Measurements from ENCODE around the gene PXYLP1.

Gene PXYLP1

GRCh38 chr3:141253326-141253725 lies 21.7 kb downstream of the PXYLP1 start:
- DNase-seq, result no peak

- DNase-seq, result no peak
These were observed 22.2 kb downstream of the PXYLP1 start for GRCh38 chr3:141253811-141254210.

GRCh38 chr3:141255137-141255845 lies 23.7 kb downstream of the PXYLP1 start:
- no peak for DNase-seq

- DNase-seq, result no peak
These were observed 24.2 kb downstream of the PXYLP1 start for GRCh38 chr3:141255846-141256261.

- no peak for DNase-seq
These were observed 25.2 kb downstream of the PXYLP1 start for GRCh38 chr3:141256820-141257219.

GRCh38 chr3:141257961-141258360 lies 26.3 kb downstream of the PXYLP1 start:
- DNase-seq, result no peak

GRCh38 chr3:141258973-141259372 lies 27.3 kb downstream of the PXYLP1 start:
- DNase-seq, result no peak

GRCh38 chr3:141259821-141260629 lies 28.4 kb downstream of the PXYLP1 start:
- no peak for DNase-seq

GRCh38 chr3:141260630-141260927 lies 29.0 kb downstream of the PXYLP1 start:
- DNase-seq, result no peak

- no peak for DNase-seq
These were observed 30.1 kb downstream of the PXYLP1 start for GRCh38 chr3:141261472-141262307.

GRCh38 chr3:141262308-141262705 lies 30.7 kb downstream of the PXYLP1 start:
- no peak for DNase-seq

GRCh38 chr3:141266186-141266585 lies 34.6 kb downstream of the PXYLP1 start:
- no peak for DNase-seq

GRCh38 chr3:141266797-141267555 lies 35.4 kb downstream of the PXYLP1 start:
- DNase-seq, result no peak

GRCh38 chr3:141267629-141268028 lies 36.0 kb downstream of the PXYLP1 start:
- DNase-seq, result no peak

- no peak for DNase-seq
These were observed 36.7 kb downstream of the PXYLP1 start for GRCh38 chr3:141268306-141268705.

GRCh38 chr3:141268791-141269190 lies 37.2 kb downstream of the PXYLP1 start:
- DNase-seq, result no peak

GRCh38 chr3:141269961-141270360 lies 38.3 kb downstream of the PXYLP1 start:
- no peak for DNase-seq

- DNase-seq, result no peak
These were observed 39.8 kb downstream of the PXYLP1 start for GRCh38 chr3:141271279-141272030.

GRCh38 chr3:141272906-141273662 lies 41.5 kb downstream of the PXYLP1 start:
- DNase-seq, result no peak

- no peak for DNase-seq
These were observed 42.2 kb downstream of the PXYLP1 start for GRCh38 chr3:141273700-141274410.

Measured in NCI-H2107 (cell line).